ENCODE results near the gene HADHA.
"Not testable (repeated sequence)": the region's sequence is repeated elsewhere in the genome, so short reads cannot be mapped to it uniquely, and the experiment has no call there.

Gene HADHA

GRCh38 chr2:26174691-26175465 lies 69.6 kb downstream of the HADHA start:
- DNase-seq (ENCODE audit: low read depth, low spot score), result no peak

- DNase-seq (ENCODE audit: low read depth, low spot score), result no peak
Observed at GRCh38 chr2:26173776-26174482, 70.5 kb downstream of the HADHA start.

- DNase-seq (ENCODE audit: low read depth, low spot score), result no peak
Observed at GRCh38 chr2:26172871-26173775, 71.3 kb downstream of the HADHA start, which contains the start of gene GAREM2. TSS of gene GAREM2 (plus strand) at chr2:26173088. CDS start at chr2:26173221, 133 bp downstream.

- no peak for DNase-seq (ENCODE audit: low read depth, low spot score)
Observed at GRCh38 chr2:26172189-26172870, 72.1 kb downstream of the HADHA start.

GRCh38 chr2:26170795-26171194 lies 73.6 kb downstream of the HADHA start:
- DNase-seq (ENCODE audit: low read depth, low spot score), result no peak

DNA sequence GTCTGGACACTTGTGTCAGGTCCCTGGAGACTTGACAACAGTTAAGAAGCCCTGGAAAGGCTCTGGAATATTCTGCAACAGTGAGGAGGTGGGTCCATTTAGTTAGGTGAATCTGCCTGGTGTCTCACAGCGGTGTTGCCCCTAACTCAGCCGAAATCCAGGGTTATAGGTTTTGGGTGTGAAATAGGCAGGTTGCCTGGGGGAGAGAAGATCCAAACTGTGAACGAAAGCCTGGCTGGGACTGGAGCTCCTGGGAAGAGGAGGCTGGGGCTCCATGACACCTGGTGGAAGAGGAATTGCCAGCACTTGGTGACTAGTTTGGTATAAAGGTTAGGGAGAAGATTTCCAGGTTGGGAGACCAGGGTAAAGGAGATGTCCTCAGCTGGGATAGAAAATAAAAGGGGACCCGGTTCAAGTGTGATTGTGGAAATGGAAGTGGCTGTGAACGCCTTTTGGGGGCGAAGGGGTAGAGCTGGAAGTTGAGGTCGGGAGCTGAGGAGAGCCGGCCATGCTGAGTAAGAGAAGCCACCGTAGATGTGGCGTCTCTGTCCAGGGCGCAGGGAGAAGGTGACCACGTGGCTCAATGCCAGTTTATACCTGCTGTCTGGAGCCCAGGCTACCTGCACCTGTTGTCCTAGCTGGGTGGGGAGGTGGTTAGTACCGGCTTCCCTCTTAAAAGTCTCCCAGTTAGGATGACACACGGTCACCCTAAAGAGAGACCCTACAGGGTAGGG lies 74.6 kb downstream of the HADHA start:
- no peak for DNase-seq (ENCODE audit: low read depth, low spot score)

DNA sequence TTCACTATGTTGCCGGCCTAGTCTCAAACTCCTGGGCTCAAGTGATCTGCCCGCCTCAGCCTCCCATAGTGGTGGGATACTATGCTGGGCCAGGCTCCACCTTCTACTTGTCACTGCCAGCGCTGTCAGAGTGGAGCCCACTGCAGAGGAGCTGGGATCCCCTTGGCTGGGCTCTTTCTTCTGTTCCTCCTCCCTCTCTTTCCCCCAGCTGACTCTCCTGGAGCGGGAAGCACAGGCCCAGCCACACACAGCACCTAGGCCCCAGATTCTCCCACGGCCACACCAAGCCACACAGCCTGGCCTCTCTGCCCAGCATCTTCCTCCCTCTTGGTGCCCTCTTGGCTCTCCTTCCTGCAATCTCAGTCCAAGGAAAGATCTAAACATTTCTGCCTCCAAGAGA lies 75.2 kb downstream of the HADHA start:
- DNase-seq (ENCODE audit: low read depth, low spot score), result no peak

- DNase-seq (ENCODE audit: low read depth, low spot score), result no peak
Observed at GRCh38 chr2:26168785-26169184, 75.6 kb downstream of the HADHA start.

DNA sequence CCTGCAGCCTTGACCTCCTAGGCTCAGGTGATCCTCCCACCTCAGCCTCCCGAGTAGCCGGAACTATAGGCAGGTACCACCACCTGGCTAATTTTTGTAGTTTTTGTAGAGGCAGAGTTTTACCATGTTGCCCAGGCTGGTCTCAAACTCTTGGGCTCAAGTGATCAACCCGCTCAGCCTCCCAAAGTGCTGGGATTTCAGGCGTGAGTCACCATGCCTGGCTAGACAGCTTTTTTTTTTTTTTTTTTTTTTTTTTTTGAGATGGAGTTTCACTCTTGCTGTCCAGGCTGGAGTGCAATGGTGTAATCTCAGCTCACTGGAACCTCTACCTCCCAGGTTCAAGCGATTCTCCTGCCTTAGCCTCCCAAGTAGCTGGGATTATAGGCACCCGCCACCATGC lies 77.9 kb downstream of the HADHA start:
- not testable (repeated sequence) for DNase-seq (ENCODE audit: low read depth, low spot score)

GRCh38 chr2:26165403-26165802 lies 79.0 kb downstream of the HADHA start:
- DNase-seq (ENCODE audit: low read depth, low spot score), result no peak

- DNase-seq (ENCODE audit: low read depth, low spot score), result no peak
Observed at GRCh38 chr2:26164641-26165211, 79.7 kb downstream of the HADHA start.

- no peak for DNase-seq (ENCODE audit: low read depth, low spot score)
Observed at GRCh38 chr2:26164231-26164630, 80.2 kb downstream of the HADHA start.

DNA sequence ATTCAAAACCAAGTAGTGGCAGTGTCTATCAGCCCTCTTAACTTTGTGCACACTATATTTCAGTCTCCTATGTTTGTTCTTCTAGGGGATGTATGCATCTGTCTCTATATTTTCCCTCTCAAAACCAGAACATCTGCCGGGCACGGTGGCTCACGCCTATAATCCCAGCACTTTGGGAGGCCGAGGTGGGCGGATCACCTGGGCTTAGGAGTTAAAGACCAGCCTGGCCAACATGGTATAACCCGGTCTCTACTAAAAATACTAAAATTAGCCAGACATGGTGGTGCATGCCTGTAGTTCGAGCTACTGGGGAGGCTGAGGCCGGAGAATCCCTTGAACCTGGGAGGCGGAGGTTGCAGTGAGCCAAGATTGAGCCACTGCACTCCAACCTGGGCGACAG lies 81.5 kb downstream of the HADHA start:
- no peak for DNase-seq (ENCODE audit: low read depth, low spot score)

DNA sequence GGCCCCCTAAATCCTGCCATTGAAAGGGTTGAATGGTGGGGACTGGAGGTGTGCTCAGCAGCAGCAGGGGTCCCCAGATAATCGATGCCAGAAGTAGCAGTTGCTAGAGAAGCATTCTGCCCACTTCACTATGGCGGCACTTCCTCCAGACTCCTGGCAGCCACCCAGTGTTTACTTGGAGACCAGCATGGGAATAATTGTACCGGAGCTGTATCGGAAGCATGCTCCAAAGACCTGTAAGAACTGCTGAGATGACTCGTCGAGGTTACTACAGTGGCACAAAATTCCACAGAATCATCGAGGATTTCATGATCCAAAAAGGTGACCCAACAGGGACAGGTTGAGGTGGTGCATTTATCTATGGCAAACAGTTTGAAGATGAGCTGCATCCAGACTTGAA lies 82.5 kb downstream of the HADHA start:
- DNase-seq (ENCODE audit: low read depth, low spot score), result no peak

DNA sequence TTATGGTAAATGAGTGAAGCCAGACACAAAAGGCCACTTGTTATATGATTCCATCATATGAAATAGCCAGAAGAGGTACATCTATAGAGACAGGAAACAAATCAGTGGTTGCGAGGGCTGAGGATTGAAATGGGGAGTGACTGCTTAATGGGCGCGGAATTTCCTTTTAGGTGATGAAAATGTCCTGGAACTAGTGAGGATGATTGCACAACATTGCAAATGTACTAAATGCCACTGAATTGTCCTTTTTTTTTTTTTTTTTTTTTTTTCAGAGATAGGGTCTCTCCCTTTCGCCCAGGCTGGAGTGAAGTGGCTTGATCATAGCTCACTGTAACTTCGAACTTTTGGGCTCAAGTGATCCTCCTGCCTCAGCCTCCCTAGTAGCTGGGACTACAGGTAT lies 86.9 kb downstream of the HADHA start:
- DNase-seq (ENCODE audit: low read depth, low spot score), result no peak

GRCh38 chr2:26150243-26150642 lies 94.2 kb downstream of the HADHA start:
- DNase-seq (ENCODE audit: low read depth, low spot score), result no peak

DNA sequence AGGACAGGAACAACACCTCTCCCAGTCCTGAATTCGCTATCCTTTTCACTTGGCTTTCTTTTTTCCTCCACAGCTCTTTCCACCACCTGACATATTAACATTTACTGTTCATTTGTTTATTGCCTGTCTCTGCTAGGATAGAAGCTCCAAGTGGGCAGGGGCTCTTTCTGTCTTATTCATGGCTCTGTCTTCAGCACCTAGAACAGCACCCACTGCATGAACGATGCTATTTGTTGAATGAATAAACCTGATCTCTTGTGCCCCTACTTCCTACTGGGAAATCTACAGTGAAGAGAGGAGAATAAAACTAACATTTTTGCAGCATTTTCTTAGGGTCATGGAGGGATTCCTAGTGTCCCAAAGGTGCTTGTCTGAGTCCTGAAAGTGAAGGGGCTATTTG lies 95.9 kb downstream of the HADHA start:
- no peak for DNase-seq (ENCODE audit: low read depth, low spot score)

- peak; percentile 20 for DNase-seq (ENCODE audit: low read depth, low spot score)
Observed at GRCh38 chr2:26144953-26145680, 99.3 kb downstream of the HADHA start.

DNA sequence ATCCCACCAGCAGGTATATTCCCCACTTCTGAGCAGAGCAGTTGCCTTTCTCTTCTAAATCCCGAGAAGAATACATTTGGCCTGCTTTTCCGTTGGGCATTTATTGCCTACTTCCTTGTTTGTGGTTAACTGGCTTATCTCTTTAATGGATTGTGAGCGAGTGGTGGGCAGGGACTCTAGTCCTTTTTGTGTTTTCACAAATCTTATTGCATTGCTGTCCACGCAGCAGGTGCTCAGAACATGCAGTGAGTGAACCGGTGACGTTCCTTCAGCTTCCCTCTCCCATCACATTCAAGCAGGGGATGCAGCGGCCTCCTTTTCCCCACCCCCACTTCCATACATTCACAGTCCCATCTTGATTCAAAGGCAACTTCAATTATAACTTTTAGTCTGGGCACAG lies 100.4 kb downstream of the HADHA start:
- no peak for DNase-seq (ENCODE audit: low read depth, low spot score)
